ENCODE data around the gene RIN3. TPM values are rescaled to one million over a fixed set of nuclear protein-coding genes. Genes with fewer than 3 reads are reported as not detected.

The RIN3 gene
- total and polyA plus RNA-seq, 4 donors, result 5.0 to 15.6 (median 9.0) TPM

- Histone ChIP-seq H3K27ac (ENCODE audit: low read depth in 1 of 2, low read length in 2 of 2) (peak overlapping the region; percentile 46 to 67), H3K4me1 (ENCODE audit: control insufficient read depth in 4 of 4, insufficient read depth in 4 of 4, low read length in 3 of 4) (no peaks in the 10 kb centered on the region), H3K27me3 (ENCODE audit: control insufficient read depth in 4 of 4, insufficient read depth in 4 of 4, low read length in 3 of 4) (no peaks in the 10 kb centered on the region), H3K4me3 (ENCODE audit: low read depth in 1 of 3, low read length in 3 of 3) (no peak overlapping the region), H3K9me3 (ENCODE audit: control insufficient read depth in 4 of 4, low read length in 3 of 4) (no peaks in the 10 kb centered on the region), H3K36me3 (ENCODE audit: control insufficient read depth in 4 of 4, insufficient read depth in 3 of 4, low read depth in 1 of 4, low read length in 3 of 4) (peaks cover 0 to 30% (median 4%) of the 10 kb centered on the region in 4 donors), H3K9ac (ENCODE audit: low read depth in 1 of 2, low read length in 2 of 2) (no peak overlapping the region)
- TF ChIP-seq CTCF (IDR thresholded peaks at IDR 0.05; ENCODE audit: low read depth, low read length, missing input control), result no peak
- TF ChIP-seq NR2F2 (IDR thresholded peaks at IDR 0.05), result no peak
- no peak for TF ChIP-seq FOXA1 (IDR thresholded peaks at IDR 0.05)
- TF ChIP-seq REST (IDR thresholded peaks at IDR 0.05), result no peak
- TF ChIP-seq FOXA2 (IDR thresholded peaks at IDR 0.05), result no peak
- DNase-seq (ENCODE audit: low spot score), result no peak
- WGBS, result 81% methylated on average over 17 of the region's 17 CpGs
These were observed 137.7 kb downstream of the RIN3 start for GRCh38 chr14:92651106-92651757.

- 87% methylated on average over 27 of the region's 27 CpGs for WGBS
- Histone ChIP-seq H3K9ac (ENCODE audit: low read depth in 1 of 2, low read length in 2 of 2) (no peak overlapping the region), H3K27ac (ENCODE audit: low read depth in 1 of 2, low read length in 2 of 2) (peak overlapping the region; percentile 56 to 60), H3K36me3 (ENCODE audit: control insufficient read depth in 4 of 4, insufficient read depth in 3 of 4, low read depth in 1 of 4, low read length in 3 of 4) (peaks cover 0 to 30% (median 4%) of the 10 kb centered on the region in 4 donors), H3K4me1 (ENCODE audit: control insufficient read depth in 4 of 4, insufficient read depth in 4 of 4, low read length in 3 of 4) (no peaks in the 10 kb centered on the region), H3K4me3 (ENCODE audit: low read depth in 1 of 3, low read length in 3 of 3) (peak overlapping the region in 1 of 3 donors; percentile 1), H3K9me3 (ENCODE audit: control insufficient read depth in 4 of 4, low read length in 3 of 4) (no peaks in the 10 kb centered on the region), H3K27me3 (ENCODE audit: control insufficient read depth in 4 of 4, insufficient read depth in 4 of 4, low read length in 3 of 4) (no peaks in the 10 kb centered on the region)
- TF ChIP-seq RXRA (IDR thresholded peaks at IDR 0.05) (no peak), SP1 (IDR thresholded peaks at IDR 0.05) (no peak), HNF4G (IDR thresholded peaks at IDR 0.05) (no peak), ZBTB33 (IDR thresholded peaks at IDR 0.05) (no peak), FOXA1 (IDR thresholded peaks at IDR 0.05) (no peak), CTCF (IDR thresholded peaks at IDR 0.05; ENCODE audit: low read depth, low read length, missing input control) (no peak)
- no peak for DNase-seq (ENCODE audit: low spot score)
These were observed 138.3 kb downstream of the RIN3 start for GRCh38 chr14:92651758-92652406.

Measured in liver (tissue), 9 donors.